Measurements from ENCODE around the gene ABHD17C.

The ABHD17C gene

GRCh38 chr15:80779658-80780415, 84.7 kb downstream of the ABHD17C start:
- H3K27ac ChIP-seq: no peak overlapping the region
- DNase-seq (ENCODE audit: low read depth, low spot score): no peak

GRCh38 chr15:80780416-80781221, 85.5 kb downstream of the ABHD17C start:
- no peak overlapping the region for H3K27ac ChIP-seq
- no peak for DNase-seq (ENCODE audit: low read depth, low spot score)

GRCh38 chr15:80783260-80783659, 88.2 kb downstream of the ABHD17C start:
- H3K27ac ChIP-seq: no peak overlapping the region
- DNase-seq (ENCODE audit: low read depth, low spot score): no peak

GRCh38 chr15:80785335-80785734, 90.2 kb downstream of the ABHD17C start:
- no peak for DNase-seq (ENCODE audit: low read depth, low spot score)
- H3K27ac ChIP-seq: no peak overlapping the region

- H3K27ac ChIP-seq: no peak overlapping the region
- DNase-seq (ENCODE audit: low read depth, low spot score): no peak
These were observed 90.8 kb downstream of the ABHD17C start for GRCh38 chr15:80785811-80786354.

- no peak overlapping the region for H3K27ac ChIP-seq
- no peak for DNase-seq (ENCODE audit: low read depth, low spot score)
These were observed 92.2 kb downstream of the ABHD17C start for GRCh38 chr15:80787316-80787715.

GRCh38 chr15:80788536-80788935, 93.4 kb downstream of the ABHD17C start:
- H3K27ac ChIP-seq: no peak overlapping the region
- no peak for DNase-seq (ENCODE audit: low read depth, low spot score)

GRCh38 chr15:80789296-80789695, 94.2 kb downstream of the ABHD17C start:
- no peak for DNase-seq (ENCODE audit: low read depth, low spot score)

GRCh38 chr15:80789796-80790195, 94.7 kb downstream of the ABHD17C start:
- no peak for DNase-seq (ENCODE audit: low read depth, low spot score)
- no peak overlapping the region for H3K27ac ChIP-seq

More at GRCh38 chr15:80789296-80789695, 94.2 kb downstream of the ABHD17C start:
- no peak overlapping the region for H3K27ac ChIP-seq

GRCh38 chr15:80790236-80790635, 95.1 kb downstream of the ABHD17C start:
- H3K27ac ChIP-seq: no peak overlapping the region
- DNase-seq (ENCODE audit: low read depth, low spot score): no peak

GRCh38 chr15:80791004-80791403, 95.9 kb downstream of the ABHD17C start:
- peak overlapping the region; percentile 24 for H3K27ac ChIP-seq
- no peak for DNase-seq (ENCODE audit: low read depth, low spot score)

- no peak for DNase-seq (ENCODE audit: low read depth, low spot score)
- H3K27ac ChIP-seq: no peak overlapping the region
These were observed 101.3 kb downstream of the ABHD17C start for GRCh38 chr15:80796407-80796806.

- no peak overlapping the region for H3K27ac ChIP-seq
- DNase-seq (ENCODE audit: low read depth, low spot score): no peak
These were observed 103.8 kb downstream of the ABHD17C start for GRCh38 chr15:80798911-80799310.

GRCh38 chr15:80800067-80800466, 105.0 kb downstream of the ABHD17C start:
- no peak overlapping the region for H3K27ac ChIP-seq
- DNase-seq (ENCODE audit: low read depth, low spot score): no peak

GRCh38 chr15:80801891-80802680, 107.0 kb downstream of the ABHD17C start:
- H3K27ac ChIP-seq: no peak overlapping the region

GRCh38 chr15:80803580-80804525, 108.7 kb downstream of the ABHD17C start:
- no peak overlapping the region for H3K27ac ChIP-seq
- DNase-seq (ENCODE audit: low read depth, low spot score): no peak

More at GRCh38 chr15:80801891-80802680, 107.0 kb downstream of the ABHD17C start:
- DNase-seq (ENCODE audit: low read depth, low spot score): no peak

GRCh38 chr15:80804970-80805495, 109.9 kb downstream of the ABHD17C start:
- H3K27ac ChIP-seq: peak overlapping the region; percentile 44
- DNase-seq (ENCODE audit: low read depth, low spot score): peak; percentile 82

Data from epithelial cell of prostate (primary cell).